ENCODE results near the gene SLFN12. TPM values are rescaled to one million over a fixed set of nuclear protein-coding genes. Genes with fewer than 3 reads are reported as not detected.
"Not testable (repeated sequence)": the region's sequence is repeated elsewhere in the genome, so short reads cannot be mapped to it uniquely, and the experiment has no call there.

The SLFN12 gene
- total RNA-seq, 3 donors from 2014 or later = 6.4 to 12.4 (median 11.5) TPM

GRCh38 chr17:35428229-35428628 is 4.1 kb downstream of the SLFN12 start:
- intact Hi-C loops (cut with DNase I; ENCODE audit: low total_unique reads) = no loop called here
- Histone ChIP-seq H3K36me3 (no peaks in the 10 kb centered on the region), H3K4me1 (peaks cover 0 to 5% of the 10 kb centered on the region in 2 donors), H3K9me3 (no peaks in the 10 kb centered on the region), H3K27me3 (no peaks in the 10 kb centered on the region), H3K4me3 (no peak overlapping the region), H3K27ac (no peak overlapping the region)
- TF ChIP-seq POLR2A (IDR thresholded peaks at IDR 0.05) = no peak
- no peak for DNase-seq (ENCODE audit: low spot score in 2 of 2)

- intact Hi-C loops (cut with DNase I; ENCODE audit: low total_unique reads) = no loop called here
- no peak overlapping the region for H3K4me3 ChIP-seq
- no peak overlapping the region for H3K27ac ChIP-seq
- no peaks in the 10 kb centered on the region for H3K9me3 ChIP-seq
- no peaks in the 10 kb centered on the region for H3K4me1 ChIP-seq
- no peaks in the 10 kb centered on the region for H3K27me3 ChIP-seq
- no peak for TF ChIP-seq CTCF (IDR thresholded peaks at IDR 0.05)
- TF ChIP-seq POLR2AphosphoS5 (IDR thresholded peaks at IDR 0.05) = no peak
- no peak for TF ChIP-seq POLR2A (IDR thresholded peaks at IDR 0.05)
- H3K36me3 ChIP-seq = no peaks in the 10 kb centered on the region
- DNase-seq (ENCODE audit: low spot score in 2 of 2) = no peak
Observed at GRCh38 chr17:35423761-35424160, 8.5 kb downstream of the SLFN12 start.

- intact Hi-C loops (cut with DNase I; ENCODE audit: low total_unique reads); H3K36me3 ChIP-seq; H3K4me1 ChIP-seq; H3K9me3 ChIP-seq; H3K27ac ChIP-seq; H3K27me3 ChIP-seq; H3K4me3 ChIP-seq; DNase-seq (ENCODE audit: low spot score in 2 of 2): not testable (repeated sequence)
Observed at GRCh38 chr17:35421069-35421468, 11.2 kb downstream of the SLFN12 start.

- intact Hi-C loops (cut with DNase I; ENCODE audit: low total_unique reads) = no loop called here
- Histone ChIP-seq H3K9me3 (peaks cover 0 to 8% of the 10 kb centered on the region in 2 donors), H3K4me1 (no peaks in the 10 kb centered on the region), H3K27me3 (no peaks in the 10 kb centered on the region), H3K4me3 (no peak overlapping the region), H3K27ac (no peak overlapping the region), H3K36me3 (no peaks in the 10 kb centered on the region)
- TF ChIP-seq POLR2AphosphoS5 (IDR thresholded peaks at IDR 0.05) (no peak), POLR2A (IDR thresholded peaks at IDR 0.05) (no peak), CTCF (IDR thresholded peaks at IDR 0.05) (no peak)
- DNase-seq (ENCODE audit: low spot score in 2 of 2) = no peak
Observed at GRCh38 chr17:35416659-35417058, 15.6 kb downstream of the SLFN12 start.

- H3K9me3 ChIP-seq; H3K4me1 ChIP-seq; H3K27ac ChIP-seq; H3K27me3 ChIP-seq; H3K4me3 ChIP-seq; intact Hi-C loops (cut with DNase I; ENCODE audit: low total_unique reads); H3K36me3 ChIP-seq; DNase-seq (ENCODE audit: low spot score in 2 of 2): not testable (repeated sequence)
Observed at GRCh38 chr17:35414707-35415106, 17.6 kb downstream of the SLFN12 start.

- H3K4me3 ChIP-seq = no peak overlapping the region
- H3K36me3 ChIP-seq = no peaks in the 10 kb centered on the region
- H3K27me3 ChIP-seq = no peaks in the 10 kb centered on the region
- no peak for TF ChIP-seq CTCF (IDR thresholded peaks at IDR 0.05)
- TF ChIP-seq POLR2AphosphoS5 (IDR thresholded peaks at IDR 0.05) = no peak
- no peak for TF ChIP-seq POLR2A (IDR thresholded peaks at IDR 0.05)
- H3K27ac ChIP-seq = no peak overlapping the region
- peaks cover 0 to 8% of the 10 kb centered on the region in 2 donors for H3K9me3 ChIP-seq
- no peaks in the 10 kb centered on the region for H3K4me1 ChIP-seq
- intact Hi-C loops (cut with DNase I; ENCODE audit: low total_unique reads) = no loop called here
- DNase-seq (ENCODE audit: low spot score in 2 of 2) = no peak
Observed at GRCh38 chr17:35414247-35414646, 18.1 kb downstream of the SLFN12 start.

- no peak overlapping the region for H3K27ac ChIP-seq
- no peak overlapping the region for H3K4me3 ChIP-seq
- no peaks in the 10 kb centered on the region for H3K27me3 ChIP-seq
- H3K4me1 ChIP-seq = no peaks in the 10 kb centered on the region
- TF ChIP-seq CTCF (IDR thresholded peaks at IDR 0.05) (no peak), POLR2A (IDR thresholded peaks at IDR 0.05) (no peak), POLR2AphosphoS5 (IDR thresholded peaks at IDR 0.05) (no peak)
- intact Hi-C loops (cut with DNase I; ENCODE audit: low total_unique reads) = no loop called here
- DNase-seq (ENCODE audit: low spot score in 2 of 2) = no peak
- no peaks in the 10 kb centered on the region for H3K9me3 ChIP-seq
- no peaks in the 10 kb centered on the region for H3K36me3 ChIP-seq
Observed at GRCh38 chr17:35407531-35407930, 24.8 kb downstream of the SLFN12 start.

All from breast epithelium (tissue), 4 donors.